ENCODE measurements around the gene ANK3.

Gene ANK3

GRCh38 chr10:60304829-60305379, 84.8 kb downstream of the ANK3 start:
- TF ChIP-seq CTCF (IDR thresholded peaks at IDR 0.05; ENCODE audit: borderline replicate concordance, insufficient read depth, low read depth, low read length) = no peak
- no peak overlapping the region for H3K4me3 ChIP-seq (ENCODE audit: low read depth, low read length)

- no peak for TF ChIP-seq CTCF (IDR thresholded peaks at IDR 0.05; ENCODE audit: borderline replicate concordance, insufficient read depth, low read depth, low read length)
- no peak overlapping the region for H3K4me3 ChIP-seq (ENCODE audit: low read depth, low read length)
These were observed 85.9 kb downstream of the ANK3 start for GRCh38 chr10:60303778-60304177.

- no peak overlapping the region for H3K4me3 ChIP-seq (ENCODE audit: low read depth, low read length)
- no peak for TF ChIP-seq CTCF (IDR thresholded peaks at IDR 0.05; ENCODE audit: borderline replicate concordance, insufficient read depth, low read depth, low read length)
These were observed 89.5 kb downstream of the ANK3 start for GRCh38 chr10:60299961-60300883.

GRCh38 chr10:60299390-60299778, 90.3 kb downstream of the ANK3 start:
- no peak for TF ChIP-seq CTCF (IDR thresholded peaks at IDR 0.05; ENCODE audit: borderline replicate concordance, insufficient read depth, low read depth, low read length)
- no peak overlapping the region for H3K4me3 ChIP-seq (ENCODE audit: low read depth, low read length)

GRCh38 chr10:60298408-60299389, 91.0 kb downstream of the ANK3 start:
- H3K4me3 ChIP-seq (ENCODE audit: low read depth, low read length) = no peak overlapping the region
- no peak for TF ChIP-seq CTCF (IDR thresholded peaks at IDR 0.05; ENCODE audit: borderline replicate concordance, insufficient read depth, low read depth, low read length)

- no peak for TF ChIP-seq CTCF (IDR thresholded peaks at IDR 0.05; ENCODE audit: borderline replicate concordance, insufficient read depth, low read depth, low read length)
- no peak overlapping the region for H3K4me3 ChIP-seq (ENCODE audit: low read depth, low read length)
These were observed 93.6 kb downstream of the ANK3 start for GRCh38 chr10:60296073-60296472.

Measured in GM12875 (cell line).